Measurements from ENCODE around the gene PTPRG. TPM values are rescaled to one million over a fixed set of nuclear protein-coding genes. Genes with fewer than 3 reads are reported as not detected.

Gene PTPRG
- total and polyA plus RNA-seq, 2 donors (not counting 3 experiments of a cell fraction or from before 2014, with no cell fraction given) = 8.9 to 39.1 TPM

DNA sequence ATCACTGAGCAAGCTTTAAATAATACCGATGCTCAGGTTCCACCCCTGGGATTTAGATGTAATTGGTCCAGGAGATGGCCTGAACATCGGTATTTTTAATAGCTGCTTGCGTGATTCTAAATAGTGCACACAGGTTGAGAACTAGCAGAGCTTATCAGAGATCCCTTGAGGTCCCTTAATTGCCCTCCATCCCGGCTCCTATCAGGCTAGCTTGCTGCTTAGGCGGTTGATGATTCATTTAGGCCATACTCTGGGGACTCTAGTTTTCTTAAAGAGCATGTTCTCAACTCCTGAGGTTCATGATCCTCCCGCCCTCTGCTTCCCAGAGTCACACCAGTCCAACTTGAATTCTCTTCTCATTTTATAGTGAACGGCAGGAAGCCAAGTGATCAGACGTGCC, 531.7 kb downstream of the PTPRG start:
- Histone ChIP-seq H3K9me3 (replicated peaks; ENCODE audit: control insufficient read depth, insufficient read depth, low read length) (no peaks in the 10 kb centered on the region), H3K79me2 (ENCODE audit: control insufficient read depth, insufficient read depth, low read length) (no peaks in the 10 kb centered on the region), H3K9me1 (replicated peaks; ENCODE audit: control insufficient read depth, extremely low read depth, insufficient read depth, low read length) (no peaks in the 10 kb centered on the region), H3K27me3 (ENCODE audit: control insufficient read depth in 2 of 2, insufficient read depth in 2 of 2, low read length in 2 of 2) (no peaks in the 10 kb centered on the region), H3K36me3 (ENCODE audit: control insufficient read depth in 2 of 2, extremely low read depth in 1 of 2, insufficient read depth in 2 of 2, low read length in 2 of 2) (no peaks in the 10 kb centered on the region), H4K20me1 (replicated peaks; ENCODE audit: control insufficient read depth, extremely low read depth, insufficient read depth, low read length) (no peaks in the 10 kb centered on the region), H3K27ac (ENCODE audit: insufficient read depth, low read depth, low read length) (no peak overlapping the region), H3K9ac (replicated peaks; ENCODE audit: extremely low read depth, insufficient read depth, low read length) (no peak overlapping the region), H3K4me1 (ENCODE audit: control insufficient read depth, extremely low read depth, insufficient read depth, low read length) (peaks cover 2% of the 10 kb centered on the region), H3K4me3 (replicated peaks in 1 of 3; ENCODE audit: insufficient read depth in 1 of 3, low read depth in 1 of 3, low read length in 3 of 3) (no peak overlapping the region), H2AFZ (ENCODE audit: low read depth, low read length) (no peak overlapping the region), H3K4me2 (ENCODE audit: insufficient read depth, low read length) (no peak overlapping the region)
- ChIA-PET CTCF (no interaction called here), POLR2A (no interaction called here)
- no peak for FAIRE-seq
- intact Hi-C loops (cut with micrococcal nuclease) (no loop called here), dilution Hi-C loops (cut with MboI; ENCODE audit: extremely low pct_ligation_motif_present, low sequenced_read_pairs) (no loop called here)
- BruUV-seq (replicated peaks) = no TSS peak
- no peak for DNase-seq (ENCODE audit: low read depth, low spot score)
- no peak for TF ChIP-seq POLR2AphosphoS5 (IDR thresholded peaks at IDR 0.05; ENCODE audit: insufficient read depth, low read depth, low read length)
- TF ChIP-seq EZH2 (IDR thresholded peaks at IDR 0.05; ENCODE audit: borderline replicate concordance, low read depth, low read length, severe bottlenecking) = no peak
- TF ChIP-seq POLR2A (IDR thresholded peaks at IDR 0.05; ENCODE audit: low read depth, low read length) = no peak
- TF ChIP-seq, protein P1, sequence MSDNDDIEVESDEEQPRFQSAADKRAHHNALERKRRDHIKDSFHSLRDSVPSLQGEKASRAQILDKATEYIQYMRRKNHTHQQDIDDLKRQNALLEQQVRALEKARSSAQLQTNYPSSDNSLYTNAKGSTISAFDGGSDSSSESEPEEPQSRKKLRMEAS (IDR thresholded peaks at IDR 0.05; ENCODE audit: insufficient read depth, insufficient read length) = no peak
- TF ChIP-seq JUN (IDR thresholded peaks at IDR 0.05; ENCODE audit: borderline replicate concordance, insufficient read depth, insufficient read length, low read depth) = no peak
- TF ChIP-seq MYC (IDR thresholded peaks at IDR 0.05; ENCODE audit: low read depth, low read length) = no peak
- TF ChIP-seq, protein P2, sequence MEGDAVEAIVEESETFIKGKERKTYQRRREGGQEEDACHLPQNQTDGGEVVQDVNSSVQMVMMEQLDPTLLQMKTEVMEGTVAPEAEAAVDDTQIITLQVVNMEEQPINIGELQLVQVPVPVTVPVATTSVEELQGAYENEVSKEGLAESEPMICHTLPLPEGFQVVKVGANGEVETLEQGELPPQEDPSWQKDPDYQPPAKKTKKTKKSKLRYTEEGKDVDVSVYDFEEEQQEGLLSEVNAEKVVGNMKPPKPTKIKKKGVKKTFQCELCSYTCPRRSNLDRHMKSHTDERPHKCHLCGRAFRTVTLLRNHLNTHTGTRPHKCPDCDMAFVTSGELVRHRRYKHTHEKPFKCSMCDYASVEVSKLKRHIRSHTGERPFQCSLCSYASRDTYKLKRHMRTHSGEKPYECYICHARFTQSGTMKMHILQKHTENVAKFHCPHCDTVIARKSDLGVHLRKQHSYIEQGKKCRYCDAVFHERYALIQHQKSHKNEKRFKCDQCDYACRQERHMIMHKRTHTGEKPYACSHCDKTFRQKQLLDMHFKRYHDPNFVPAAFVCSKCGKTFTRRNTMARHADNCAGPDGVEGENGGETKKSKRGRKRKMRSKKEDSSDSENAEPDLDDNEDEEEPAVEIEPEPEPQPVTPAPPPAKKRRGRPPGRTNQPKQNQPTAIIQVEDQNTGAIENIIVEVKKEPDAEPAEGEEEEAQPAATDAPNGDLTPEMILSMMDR (IDR thresholded peaks at IDR 0.05; ENCODE audit: extremely low read depth in 1 of 2, insufficient read depth in 1 of 2, low read depth in 1 of 2, low read length in 2 of 2) = no peak
- no peak for TF ChIP-seq FOS (IDR thresholded peaks at IDR 0.05; ENCODE audit: borderline replicate concordance, insufficient read depth, low read length)
- TF ChIP-seq GATA2 (IDR thresholded peaks at IDR 0.05; ENCODE audit: insufficient read depth, insufficient read length, low read depth, low read length) = no peak
